Activated B cell treated with CpG ODN at 0.5 μM for 24 hours (primary cell): ENCODE results near the gene KREMEN1. TPM values are rescaled to one million over a fixed set of nuclear protein-coding genes. Genes with fewer than 3 reads are reported as not detected.

Source experiments
- ATAC-seq: fragments of 200-7000 bp; cut with Tn5 transposase; one replicate; pipeline ENCODE4 v1.10.0; 2021; ENCODE audit warnings: low read depth, mild to moderate bottlenecking, moderate library complexity
- CTCF ChIA-PET: fragments of 350-600 bp; sonication (Branson Sonifier 250); formaldehyde crosslinking; loops from one replicate; lab custom pipeline; 2021; ENCODE audit warnings: antibody characterized with exemption; lab: Charles Lee
- POLR2A ChIA-PET: fragments of 350-600 bp; sonication (Branson Sonifier 250); formaldehyde crosslinking; loops from one replicate; lab custom pipeline; 2021; ENCODE audit warnings: antibody characterized with exemption; lab: Charles Lee
- DNase-seq: peaks from one replicate; pipeline ENCODE4 v3.0.0; 2022
- H3K27ac Mint-ChIP-seq: one replicate; pipeline ENCODE4 v1.8.0; 2020; ENCODE audit warnings: mixed read lengths
- H3K27me3 Mint-ChIP-seq: one replicate; pipeline ENCODE4 v1.8.0; 2021; ENCODE audit warnings: mixed read lengths
- H3K36me3 Mint-ChIP-seq: one replicate; pipeline ENCODE4 v1.8.0; 2021; ENCODE audit warnings: low read depth, mixed read lengths
- H3K4me1 Mint-ChIP-seq: one replicate; pipeline ENCODE4 v1.8.0; 2021; ENCODE audit warnings: mixed read lengths
- H3K4me3 Mint-ChIP-seq: one replicate; pipeline ENCODE4 v1.8.0; 2020; ENCODE audit warnings: mild to moderate bottlenecking, mixed read lengths
- H3K9me3 Mint-ChIP-seq: one replicate; pipeline ENCODE4 v1.8.0; 2020; ENCODE audit warnings: mixed read lengths
- CTCF ChIP-seq: fragments of 200-600 bp; IDR thresholded peaks from one replicate; pipeline ENCODE4 v1.8.0; 2022; ENCODE audit warnings: antibody characterized with exemption, mild to moderate bottlenecking
- intact Hi-C: fragments of 100-400 bp; cut with micrococcal nuclease; formaldehyde crosslinking; loops from one replicate; pipeline ENCODE4 v1.15.1; 2024
- total RNA-seq: library from RNA; stranded (reverse); gene quantifications from 2 replicates; pipeline ENCODE4 v1.2.3, GENCODE V29; 2022

KREMEN1 gene
- total RNA-seq, 1 donor from 2014 or later, result not detected

DNA sequence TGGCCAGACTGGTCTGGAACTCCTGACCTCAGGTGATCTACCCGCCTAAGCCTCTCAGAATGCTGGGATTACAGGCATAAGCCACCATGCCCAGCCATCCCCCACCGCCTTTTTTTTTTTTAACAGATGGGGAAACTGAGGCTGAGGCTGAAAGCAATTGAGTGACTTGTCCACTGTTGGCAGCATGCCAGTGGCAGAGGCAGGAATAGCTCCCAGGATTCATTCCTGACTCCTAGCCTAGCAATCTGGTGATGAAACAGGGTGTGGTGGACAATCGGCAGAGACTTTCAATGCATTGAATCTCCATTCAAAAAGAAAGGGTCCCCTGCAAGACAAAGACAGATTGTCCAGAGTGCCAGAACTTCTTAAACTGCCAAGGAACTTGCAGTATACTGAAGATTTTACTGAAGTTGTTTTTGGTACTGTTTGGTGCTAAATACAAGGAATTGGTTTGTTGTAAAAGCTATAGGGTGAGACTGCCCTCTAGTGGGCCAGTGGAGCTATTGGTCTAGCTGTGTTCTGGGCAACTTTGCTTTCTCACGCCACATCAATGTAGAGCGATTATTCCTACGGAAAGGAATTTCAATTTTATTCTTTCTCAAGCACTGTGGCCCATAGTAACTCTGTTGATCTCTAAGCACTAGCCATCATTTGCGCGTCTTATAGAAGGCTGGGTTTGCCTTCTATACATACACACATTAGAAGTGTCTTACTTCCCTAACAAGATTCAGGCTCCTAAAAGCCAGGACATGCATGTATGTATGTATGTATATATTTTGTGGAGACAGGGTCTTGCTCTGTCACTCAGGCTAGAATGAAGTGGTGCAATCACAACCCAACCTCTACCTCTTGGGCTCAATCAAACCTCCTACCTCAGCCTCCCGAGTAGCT lies 32.2 kb upstream of the KREMEN1 start:
- intact Hi-C loops, result loop anchor here (1.0 kb wide), 4 partner anchors 185 to 1020 kb away; no protein-coding TSS in a partner anchor
- Mint-ChIP-seq H3K4me3 (no peak overlapping the region), H3K9me3 (no peaks in the 10 kb centered on the region), H3K36me3 (no peaks in the 10 kb centered on the region), H3K4me1 (no peaks in the 10 kb centered on the region), H3K27me3 (peaks cover 3% of the 10 kb centered on the region), H3K27ac (no peak overlapping the region)
- no peak for DNase-seq
- ChIA-PET POLR2A (no interaction called here), CTCF (interaction anchor here (0.6 to 7.1 kb wide), 26 partner anchors 8 to 1021 kb away, joined by 3 to 87 read pairs (median 4); partner anchors contain the start of gene CCDC117)
- no peak for TF ChIP-seq CTCF
- peak; percentile 61 for ATAC-seq

DNA sequence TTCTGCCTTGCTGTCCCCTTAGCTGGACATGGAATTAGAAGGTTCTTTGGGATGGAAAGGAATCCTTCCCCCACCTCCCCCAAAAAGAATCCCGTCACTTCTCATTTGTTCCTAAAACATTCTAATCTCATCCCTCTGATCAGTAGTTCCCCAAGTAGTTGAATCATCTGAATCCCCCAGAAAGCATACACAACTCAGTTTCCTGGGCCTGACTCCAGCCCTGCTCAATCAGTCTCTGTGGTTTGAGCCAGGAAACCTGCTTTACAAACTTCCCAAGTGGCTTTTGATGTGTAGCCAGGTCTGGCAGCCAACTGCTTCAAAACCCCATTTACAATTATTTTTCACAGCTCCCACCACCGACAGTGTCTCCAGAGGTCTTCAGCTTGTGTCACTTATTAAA lies 31.4 kb upstream of the KREMEN1 start:
- ChIA-PET POLR2A (no interaction called here), CTCF (interaction anchor here (0.6 to 7.1 kb wide), 17 partner anchors 10 to 1021 kb away, joined by 3 to 87 read pairs (median 5); no protein-coding TSS in a partner anchor)
- Mint-ChIP-seq H3K4me3 (no peak overlapping the region), H3K27ac (no peak overlapping the region), H3K36me3 (no peaks in the 10 kb centered on the region), H3K9me3 (no peaks in the 10 kb centered on the region), H3K4me1 (no peaks in the 10 kb centered on the region), H3K27me3 (peaks cover 3% of the 10 kb centered on the region)
- intact Hi-C loops, result no loop called here
- no peak for DNase-seq
- ATAC-seq, result no peak
- no peak for TF ChIP-seq CTCF

- DNase-seq (no peak), ATAC-seq (no peak)
- CTCF ChIA-PET, result interaction anchor here (1.5 to 7.1 kb wide), 3 partner anchors 9 to 201 kb away, joined by 4 to 87 read pairs (median 45); no protein-coding TSS in a partner anchor
- no peaks in the 10 kb centered on the region for H3K9me3 Mint-ChIP-seq
- H3K36me3 Mint-ChIP-seq, result no peaks in the 10 kb centered on the region
- H3K4me3 Mint-ChIP-seq, result no peak overlapping the region
- H3K4me1 Mint-ChIP-seq, result no peaks in the 10 kb centered on the region
- intact Hi-C loops, result no loop called here
- no peak for TF ChIP-seq CTCF
- peaks cover 3% of the 10 kb centered on the region for H3K27me3 Mint-ChIP-seq
- POLR2A ChIA-PET, result no interaction called here
- H3K27ac Mint-ChIP-seq, result no peak overlapping the region
Observed at GRCh38 chr22:29043906-29044575, 28.8 kb upstream of the KREMEN1 start.

DNA sequence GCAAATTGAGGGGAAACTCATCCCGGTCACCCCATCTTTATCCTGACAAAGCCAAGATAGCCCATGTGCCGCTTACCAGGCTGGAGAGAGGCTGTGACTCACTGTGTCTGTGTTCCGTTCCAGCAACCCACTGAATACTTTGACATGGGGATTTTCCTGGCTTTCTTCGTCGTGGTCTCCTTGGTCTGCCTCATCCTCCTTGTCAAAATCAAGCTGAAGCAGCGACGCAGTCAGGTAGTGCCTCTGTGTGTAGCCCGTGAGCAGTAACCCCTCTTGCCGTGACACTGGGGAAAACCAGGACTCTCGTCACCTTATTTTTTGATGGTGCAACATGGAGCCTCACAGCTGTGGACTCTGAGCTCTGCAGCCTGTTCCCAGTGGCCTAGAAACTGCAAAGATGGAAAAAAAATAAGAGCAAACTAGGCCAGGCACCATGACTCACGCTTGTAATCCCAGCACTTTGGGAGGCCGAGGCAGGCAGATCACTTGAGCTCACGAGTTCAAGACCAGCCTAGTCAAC lies 28.1 kb upstream of the KREMEN1 start:
- no peaks in the 10 kb centered on the region for H3K4me1 Mint-ChIP-seq
- no peak for TF ChIP-seq CTCF
- no peaks in the 10 kb centered on the region for H3K9me3 Mint-ChIP-seq
- H3K4me3 Mint-ChIP-seq, result no peak overlapping the region
- ATAC-seq, result no peak
- H3K27me3 Mint-ChIP-seq, result peaks cover 3% of the 10 kb centered on the region
- CTCF ChIA-PET, result interaction anchor here (7.1 kb wide), 1 partner anchor 187 kb away, joined by 87 read pairs; no protein-coding TSS in a partner anchor
- intact Hi-C loops, result no loop called here
- DNase-seq, result no peak
- POLR2A ChIA-PET, result no interaction called here
- H3K36me3 Mint-ChIP-seq, result peaks cover 2% of the 10 kb centered on the region
- no peak overlapping the region for H3K27ac Mint-ChIP-seq
